ENCODE results near the gene EPHA10.

EPHA10 gene

DNA sequence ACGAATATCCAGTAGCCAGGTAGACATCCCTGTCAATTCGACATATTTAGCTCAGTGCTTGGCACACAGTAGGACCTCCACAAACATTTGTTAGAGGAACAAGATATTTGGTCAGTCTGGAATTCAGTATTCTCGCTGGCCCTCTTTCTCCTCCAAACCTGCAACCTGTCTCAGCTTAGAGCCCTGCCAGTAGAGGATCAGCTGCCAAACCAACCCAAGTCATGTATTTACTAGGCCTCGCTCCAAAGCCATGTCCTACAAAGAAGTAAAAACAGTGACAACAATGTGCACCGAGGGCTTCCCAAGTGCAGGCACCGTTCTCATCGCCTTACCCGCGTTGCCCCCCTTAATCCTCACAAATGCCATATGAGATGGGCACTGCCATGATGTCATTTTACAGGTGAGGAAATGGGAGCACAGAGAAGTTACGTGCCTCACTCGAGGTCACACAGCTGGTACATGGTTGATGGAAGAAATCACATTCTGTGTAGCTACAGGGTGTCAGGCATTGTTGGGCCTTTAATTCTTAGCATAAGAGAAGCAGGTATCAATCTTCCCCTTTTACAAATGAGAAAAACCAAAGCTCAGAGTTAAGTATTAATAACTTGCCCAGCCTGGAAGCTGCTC lies 98.6 kb downstream of the EPHA10 start:
- TF ChIP-seq JUND (IDR thresholded peaks at IDR 0.05; ENCODE audit: low read depth): no peak
- no peak for DNase-seq (ENCODE audit: low read depth in 1 of 2, low spot score in 1 of 2)
- in situ Hi-C loops (cut with HindIII; ENCODE audit: low pct_unique_long_range_greater_than_20kb, low sequenced_read_pairs): no loop called here
